Hepatocyte (in vitro differentiated cells): ENCODE measurements around the gene SH3BP4.

Experiments used
- EZH2 ChIP-seq: fragments of 200-600 bp; sonication (generic); IDR thresholded peaks from 2 replicates; pipeline ENCODE4 v1.6.1; 2016; ENCODE audit warnings: antibody characterized with exemption, mild to moderate bottlenecking, borderline replicate concordance
- TF ChIP-seq, protein P1 (sequence below): fragments of 200-600 bp; sonication (generic); IDR thresholded peaks from 2 replicates; pipeline ENCODE4 v1.5.1; 2016; ENCODE audit warnings: antibody characterized with exemption, mild to moderate bottlenecking; ENCODE audit not compliant: poor library complexity

DNA sequence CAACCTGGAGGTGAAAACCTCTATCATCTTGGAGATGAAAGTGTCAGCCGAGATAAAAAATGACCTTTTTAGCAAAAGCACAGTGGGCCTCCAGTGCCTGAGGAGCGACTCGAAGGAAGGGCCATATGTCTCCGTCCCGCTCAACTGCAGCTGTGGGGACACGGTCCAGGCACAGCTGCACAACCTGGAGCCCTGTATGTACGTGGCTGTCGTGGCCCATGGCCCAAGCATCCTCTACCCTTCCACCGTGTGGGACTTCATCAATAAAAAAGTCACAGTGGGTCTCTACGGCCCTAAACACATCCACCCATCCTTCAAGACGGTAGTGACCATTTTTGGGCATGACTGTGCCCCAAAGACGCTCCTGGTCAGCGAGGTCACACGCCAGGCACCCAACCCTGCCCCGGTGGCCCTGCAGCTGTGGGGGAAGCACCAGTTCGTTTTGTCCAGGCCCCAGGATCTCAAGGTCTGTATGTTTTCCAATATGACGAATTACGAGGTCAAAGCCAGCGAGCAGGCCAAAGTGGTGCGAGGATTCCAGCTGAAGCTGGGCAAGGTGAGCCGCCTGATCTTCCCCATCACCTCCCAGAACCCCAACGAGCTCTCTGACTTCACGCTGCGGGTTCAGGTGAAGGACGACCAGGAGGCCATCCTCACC lies 90.2 kb downstream of the SH3BP4 start:
- TF ChIP-seq, protein P1, sequence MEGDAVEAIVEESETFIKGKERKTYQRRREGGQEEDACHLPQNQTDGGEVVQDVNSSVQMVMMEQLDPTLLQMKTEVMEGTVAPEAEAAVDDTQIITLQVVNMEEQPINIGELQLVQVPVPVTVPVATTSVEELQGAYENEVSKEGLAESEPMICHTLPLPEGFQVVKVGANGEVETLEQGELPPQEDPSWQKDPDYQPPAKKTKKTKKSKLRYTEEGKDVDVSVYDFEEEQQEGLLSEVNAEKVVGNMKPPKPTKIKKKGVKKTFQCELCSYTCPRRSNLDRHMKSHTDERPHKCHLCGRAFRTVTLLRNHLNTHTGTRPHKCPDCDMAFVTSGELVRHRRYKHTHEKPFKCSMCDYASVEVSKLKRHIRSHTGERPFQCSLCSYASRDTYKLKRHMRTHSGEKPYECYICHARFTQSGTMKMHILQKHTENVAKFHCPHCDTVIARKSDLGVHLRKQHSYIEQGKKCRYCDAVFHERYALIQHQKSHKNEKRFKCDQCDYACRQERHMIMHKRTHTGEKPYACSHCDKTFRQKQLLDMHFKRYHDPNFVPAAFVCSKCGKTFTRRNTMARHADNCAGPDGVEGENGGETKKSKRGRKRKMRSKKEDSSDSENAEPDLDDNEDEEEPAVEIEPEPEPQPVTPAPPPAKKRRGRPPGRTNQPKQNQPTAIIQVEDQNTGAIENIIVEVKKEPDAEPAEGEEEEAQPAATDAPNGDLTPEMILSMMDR, result no peak
- no peak for TF ChIP-seq EZH2
